K562 (cell line): ENCODE measurements around the gene MEA1. TPM values are rescaled to one million over a fixed set of nuclear protein-coding genes. Genes with fewer than 3 reads are reported as not detected.

Source experiments
- ATAC-seq: fragments of 200-7000 bp; cut with Tn5 transposase; 3 replicates; pipeline ENCODE4 v1.9.1; 2020; ENCODE audit warnings: moderate library complexity
- BruUV-seq: library from RNA; stranded (reverse); fragments of 400-500 nt; replicated peaks from 2 replicates; lab custom pipeline; 2021; lab: Mats Ljungman, UMichigan
- CTCF ChIA-PET: fragments of 300-600 bp; formaldehyde crosslinking; extraction: SDS; loops from one replicate; lab custom pipeline; 2021; ENCODE audit warnings: low intra/inter-chr PET ratio; lab: Yijun Ruan, JAX
- POLR2A ChIA-PET: fragments of 300-600, 350-650 bp; sonication (Branson Sonifier 250); formaldehyde crosslinking; extraction: SDS; loops from one replicate; lab custom pipeline; 2021; ENCODE audit warnings: antibody characterized with exemption, inconsistent platforms; lab: Yijun Ruan, JAX
- DNase-seq, 4 experiments: peaks; one replicate each; pipeline versions ENCODE4 v3.0.0 to v3.0.0-alpha.2; 2011 to 2018; ENCODE audit warnings: low spot score in 3 of 4, mixed read lengths in 3 of 4; ENCODE audit errors: extremely low read depth in 1 of 4
- FAIRE-seq: peaks from 2 replicates; lab custom pipeline; 2011; peaks lifted over from hg19 to GRCh38; lab: Jason Lieb, UNC
- H2AFZ ChIP-seq: 2 replicates; pipeline ENCODE4 v1.6.0; 2011; ENCODE audit warnings: low read depth, low read length, control low read depth, inconsistent platforms
- H3K27ac ChIP-seq: fragments of 200-600 bp; 3 replicates; pipeline ENCODE4 v1.8.0; 2011; ENCODE audit warnings: low read depth, mild to moderate bottlenecking, control low read depth, inconsistent platforms, low read length, moderate library complexity, mixed read lengths; ENCODE audit errors: extremely low read depth
- H3K27me3 ChIP-seq, 2 experiments: fragments of 300-600 bp in 1 of 2; 2 replicates in 1 of 2; 3 replicates in 1 of 2; pipeline versions ENCODE4 v1.6.0 to v1.8.0; 2011; ENCODE audit warnings: inconsistent platforms in 2 of 2, low read length in 2 of 2, mild to moderate bottlenecking in 1 of 2, mixed read lengths in 1 of 2, moderate library complexity in 1 of 2; ENCODE audit not compliant: control insufficient read depth in 2 of 2, insufficient read depth in 2 of 2
- H3K36me3 ChIP-seq: fragments of 300-600 bp; 3 replicates; pipeline ENCODE4 v1.8.0; 2011; ENCODE audit warnings: mild to moderate bottlenecking, low read length, inconsistent platforms; ENCODE audit not compliant: control insufficient read depth, insufficient read depth
- H3K4me1 ChIP-seq, 2 experiments: fragments of 200-600 bp in 1 of 2; replicated peaks in 1 of 2; 2 replicates in 1 of 2; 3 replicates in 1 of 2; pipeline versions ENCODE4 v1.5.1 to v1.8.0; 2011; ENCODE audit warnings: inconsistent platforms in 2 of 2, low read length in 2 of 2, mild to moderate bottlenecking in 1 of 2, mixed read lengths in 1 of 2, moderate library complexity in 1 of 2; ENCODE audit not compliant: control insufficient read depth in 2 of 2, insufficient read depth in 2 of 2
- H3K4me2 ChIP-seq: 2 replicates; pipeline ENCODE4 v1.6.1; 2011; ENCODE audit warnings: low read length, control low read depth, inconsistent platforms, mixed read lengths; ENCODE audit not compliant: insufficient read depth
- H3K4me3 ChIP-seq: fragments of 200-600 bp; sonication (generic), shearing (Covaris generic); 2 replicates; pipeline ENCODE4 v1.5.1; 2016; ENCODE audit warnings: control low read depth, inconsistent platforms
- H3K79me2 ChIP-seq: fragments of 200-600 bp; 3 replicates; pipeline ENCODE4 v1.8.0; 2011; ENCODE audit warnings: low read length, inconsistent platforms; ENCODE audit not compliant: control insufficient read depth, insufficient read depth
- H3K9ac ChIP-seq, 2 experiments: 2 replicates each; pipeline versions ENCODE4 v1.6.0 to v1.6.1; 2011; ENCODE audit warnings: low read depth in 2 of 2, low read length in 2 of 2, control low read depth in 1 of 2, inconsistent platforms in 1 of 2, mild to moderate bottlenecking in 1 of 2, mixed read lengths in 1 of 2; ENCODE audit not compliant: insufficient read depth in 1 of 2
- H3K9me1 ChIP-seq: one replicate; pipeline ENCODE4 v1.6.0; 2011; ENCODE audit warnings: inconsistent platforms, mild to moderate bottlenecking, low read length, moderate library complexity; ENCODE audit not compliant: control insufficient read depth, insufficient read depth
- H3K9me3 ChIP-seq: replicated peaks from 2 replicates; pipeline ENCODE4 v1.5.1; 2011; ENCODE audit warnings: low read depth, low read length, inconsistent platforms; ENCODE audit not compliant: control insufficient read depth, insufficient read depth
- H4K20me1 ChIP-seq: replicated peaks from 2 replicates; pipeline ENCODE4 v1.6.1; 2011; ENCODE audit warnings: low read length, inconsistent platforms, mixed read lengths; ENCODE audit not compliant: control insufficient read depth, insufficient read depth
- EGR1 ChIP-seq: fragments of 450-650 bp; conservative IDR thresholded peaks from 2 replicates; pipeline ENCODE4 v1.6.1; 2017; ENCODE audit warnings: mild to moderate bottlenecking
- ELF1 ChIP-seq: fragments of 200-800 bp; sonication (Bioruptor generic); IDR thresholded peaks from 2 replicates; pipeline ENCODE4 v1.6.1; 2016; ENCODE audit warnings: missing genetic modification characterization, missing compliant biosample characterization
- ZFPM2 ChIP-seq: fragments of 250-450 bp; sonication (Bioruptor Pico); IDR thresholded peaks from 2 replicates; pipeline ENCODE4 v1.5.1; 2022; ENCODE audit warnings: mild to moderate bottlenecking
- WGBS: fragments of 100-300 bp; shearing (Covaris generic); methylation state at CpG from one replicate; pipeline ENCODE4 v1.1.6; 2016; ENCODE audit warnings: low coverage, mixed read lengths; ENCODE audit not compliant: insufficient coverage; ENCODE audit errors: missing lambda C conversion rate; 5-methylcytosine and 5-hydroxymethylcytosine counted together
- in situ Hi-C: fragments of 300-500 bp; cut with MboI; formaldehyde crosslinking; loops from 4 replicates; pipeline ENCODE4 v1.15.0; 2018; ENCODE audit warnings: inconsistent platforms, mixed read lengths
- intact Hi-C: fragments of 100-400 bp; cut with micrococcal nuclease; formaldehyde crosslinking; loops from 2 replicates; pipeline ENCODE4 v1.14.2; 2022
- polyA plus RNA-seq, 8 experiments: library from polyadenylated mRNA; depleted of rRNA in 4 of 8; stranded (reverse) in 5 of 8; unstranded in 3 of 8; fragments of >200 nt; fragmentation: Nextera tagmentation in 2 of 8; fragmentation: Illumina TruSeq in 1 of 8; extraction: Ambion mirVana in 2 of 8; extraction: Trizol in 1 of 8; gene quantifications; 2 replicates each; pipeline versions ENCODE4 v1.2.1 to v1.2.3, GENCODE V29; 2011 to 2014; ENCODE audit warnings: inconsistent platforms in 1 of 8, missing spikeins in 1 of 8
- total RNA-seq, 7 experiments: library from RNA; depleted of rRNA in 6 of 7; stranded (reverse); fragments of >200 nt in 6 of 7; fragmentation: Illumina TruSeq in 2 of 7; extraction: Trizol in 2 of 7; gene quantifications; 2 replicates each; pipeline versions ENCODE4 v1.2.1 to v1.2.3, GENCODE V29; 2011 to 2021; ENCODE audit warnings: low replicate concordance in 1 of 7
- TF ChIP-seq, protein P1 (sequence below), 2 experiments: fragments of 450-650 bp in 1 of 2; sonication (generic) in 1 of 2; formaldehyde crosslinking in 1 of 2; IDR thresholded peaks in 1 of 2; conservative IDR thresholded peaks in 1 of 2; 2 replicates each; pipeline versions ENCODE4 v1.6.1 to v1.8.1; 2016 to 2023; ENCODE audit warnings: mild to moderate bottlenecking in 2 of 2, moderate library complexity in 2 of 2, inconsistent platforms in 1 of 2, missing genetic modification reagents in 1 of 2

MEA1 gene
- total and polyA plus RNA-seq, 9 of the 15 experiments (the other 6 are each of a cell fraction or from before 2014, with no cell fraction given): 86.8 to 210 (median 152) TPM

DNA sequence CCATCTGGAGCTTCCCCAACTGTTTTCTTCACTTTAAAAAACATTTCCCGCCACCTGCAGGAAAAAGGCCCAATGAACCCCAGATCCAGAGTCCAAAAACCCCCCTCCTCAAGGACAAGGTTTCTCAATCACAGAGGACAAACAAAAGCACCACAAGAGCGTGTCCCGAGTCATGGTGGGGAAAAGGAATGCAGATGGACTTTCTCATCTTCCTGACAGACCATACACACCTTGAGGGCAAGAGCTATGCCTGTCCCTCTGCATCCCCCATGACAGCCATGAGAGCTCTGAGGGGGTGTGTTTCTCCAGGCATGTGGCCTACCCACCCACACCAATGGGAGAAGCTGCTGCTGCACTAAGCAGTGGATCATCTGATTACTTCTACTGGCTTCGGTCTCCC, 43.8 kb downstream of the MEA1 start:
- Histone ChIP-seq H3K4me3 (no peak overlapping the region), H3K9me1 (no peaks in the 10 kb centered on the region), H3K27me3 (no peaks in the 10 kb centered on the region), H2AFZ (no peak overlapping the region), H3K4me2 (no peak overlapping the region), H3K9ac (peak overlapping the region in 1 of 2 experiments; percentile 31; a peak in 1 of 4 replicates), H3K9me3 (no peaks in the 10 kb centered on the region), H3K27ac (peak overlapping the region; percentile 16; the same call in 2 of the 3 replicates), H4K20me1 (no peaks in the 10 kb centered on the region), H3K36me3 (peaks cover 54% of the 10 kb centered on the region), H3K79me2 (0 out of 3 replicates have a peak, but pooled peaks cover 1% of the 10 kb centered on the region), H3K4me1 (peaks cover 8 to 23% of the 10 kb centered on the region in 2 experiments)
- ATAC-seq: no peak
- ChIA-PET CTCF (no interaction called here), POLR2A (interaction anchor here (0.6 to 1.5 kb wide), 4 partner anchors 9 to 55 kb away, joined by 3 to 8 read pairs (median 3); partner anchors contain the start of gene PEX6)
- no TSS peak for BruUV-seq
- 0 out of 2 replicates have a peak, but pooled peaks have one; percentile 15 for TF ChIP-seq EGR1
- no peak for TF ChIP-seq ELF1 (tag)
- intact Hi-C loops (no loop called here), in situ Hi-C loops (no loop called here)
- WGBS: 80% methylated on average over 4 of the region's 4 CpGs
- DNase-seq: no peak
- FAIRE-seq: no peak

DNA sequence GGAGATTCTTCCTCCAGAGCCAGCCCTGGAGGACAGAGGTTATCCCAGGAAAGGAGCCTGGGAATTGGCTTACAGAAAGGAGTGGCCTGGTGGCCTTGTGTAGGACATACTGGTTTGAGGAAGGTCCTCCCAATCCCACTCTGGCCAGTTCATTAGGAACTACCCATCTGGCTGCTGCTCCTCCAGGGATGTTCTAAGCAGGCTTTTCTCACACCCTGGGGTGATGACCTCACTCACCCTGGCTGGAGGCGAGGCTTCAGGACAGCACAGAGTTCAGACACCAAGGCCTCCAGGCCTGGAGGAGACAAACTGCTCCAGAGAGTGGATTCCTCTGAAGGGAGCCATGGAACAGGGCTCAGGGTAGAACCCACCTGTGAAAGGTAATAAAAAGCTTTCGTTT, 44.3 kb downstream of the MEA1 start:
- Histone ChIP-seq H3K4me1 (peaks cover 8 to 22% of the 10 kb centered on the region in 2 experiments), H3K79me2 (no peaks in the 10 kb centered on the region), H3K9me3 (no peaks in the 10 kb centered on the region), H4K20me1 (no peaks in the 10 kb centered on the region), H3K36me3 (peaks cover 55% of the 10 kb centered on the region; the same call in 2 of the 3 replicates), H2AFZ (no peak overlapping the region), H3K9me1 (no peaks in the 10 kb centered on the region), H3K4me2 (no peak overlapping the region), H3K4me3 (no peak overlapping the region), H3K27me3 (no peaks in the 10 kb centered on the region), H3K27ac (no peak overlapping the region), H3K9ac (peak overlapping the region in 1 of 2 experiments; percentile 53; a peak in 1 of 4 replicates)
- DNase-seq: no peak
- no peak for FAIRE-seq
- POLR2A ChIA-PET: interaction anchor here (0.5 to 1.5 kb wide), 4 partner anchors 10 to 198 kb away, joined by 3 to 8 read pairs (median 3); partner anchors contain the start of gene PEX6
- intact Hi-C loops: no loop called here
- CTCF ChIA-PET: no interaction called here
- WGBS: 71% methylated on average over 2 of the region's 2 CpGs
- in situ Hi-C loops: no loop called here
- ATAC-seq: no peak
- BruUV-seq: no TSS peak
- TF ChIP-seq, protein P1, sequence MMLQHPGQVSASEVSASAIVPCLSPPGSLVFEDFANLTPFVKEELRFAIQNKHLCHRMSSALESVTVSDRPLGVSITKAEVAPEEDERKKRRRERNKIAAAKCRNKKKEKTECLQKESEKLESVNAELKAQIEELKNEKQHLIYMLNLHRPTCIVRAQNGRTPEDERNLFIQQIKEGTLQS (IDR thresholded peaks at IDR 0.05): peak; percentile 47
- TF ChIP-seq, protein P1 (CRISPR knock-in tag; conservative IDR thresholded peaks at IDR 0.05): no peak
- TF ChIP-seq ZFPM2 (CRISPR knock-in tag): no peak
- TF ChIP-seq, all 486 proteins: peak for 1
